WERI-Rb-1 (cell line): Measurements from ENCODE around the gene CDH4.

Experiments used
- DNase-seq: peaks from one replicate; pipeline ENCODE4 v3.0.0-alpha.2; 2020
- H3K27ac ChIP-seq: fragments of 250-450 bp; sonication (Bioruptor Pico); 2 replicates; pipeline ENCODE4 v1.5.1; 2020; ENCODE audit warnings: mild to moderate bottlenecking, moderate library complexity
- H3K27me3 ChIP-seq: fragments of 250-450 bp; sonication (Bioruptor Pico); 2 replicates; pipeline ENCODE4 v1.5.1; 2021; ENCODE audit warnings: mild to moderate bottlenecking, low read depth, moderate library complexity; ENCODE audit not compliant: insufficient read depth, severe bottlenecking
- H3K36me3 ChIP-seq: fragments of 250-450 bp; sonication (Bioruptor Pico); 2 replicates; pipeline ENCODE4 v1.5.1; 2020; ENCODE audit warnings: mild to moderate bottlenecking, moderate library complexity
- H3K4me3 ChIP-seq: 2 replicates; pipeline ENCODE4 v1.5.1; 2011; ENCODE audit warnings: low read depth, mild to moderate bottlenecking, control low read depth, low read length
- H3K9me3 ChIP-seq: fragments of 250-450 bp; sonication (Bioruptor Pico); 2 replicates; pipeline ENCODE4 v1.5.1; 2021; ENCODE audit warnings: mild to moderate bottlenecking, moderate library complexity; ENCODE audit not compliant: severe bottlenecking
- TF ChIP-seq, protein P1 (sequence below): IDR thresholded peaks from 2 replicates; pipeline ENCODE4 v1.5.1; 2011; ENCODE audit warnings: low read depth, mild to moderate bottlenecking, control low read depth, inconsistent platforms, low read length

CDH4 gene

GRCh38 chr20:61408951-61409740 is 157.1 kb downstream of the CDH4 start:
- Histone ChIP-seq H3K27ac (no peak overlapping the region), H3K27me3 (peaks cover 64% of the 10 kb centered on the region), H3K9me3 (no peaks in the 10 kb centered on the region), H3K4me3 (no peak overlapping the region), H3K36me3 (no peaks in the 10 kb centered on the region)
- DNase-seq = no peak
- TF ChIP-seq, protein P1, sequence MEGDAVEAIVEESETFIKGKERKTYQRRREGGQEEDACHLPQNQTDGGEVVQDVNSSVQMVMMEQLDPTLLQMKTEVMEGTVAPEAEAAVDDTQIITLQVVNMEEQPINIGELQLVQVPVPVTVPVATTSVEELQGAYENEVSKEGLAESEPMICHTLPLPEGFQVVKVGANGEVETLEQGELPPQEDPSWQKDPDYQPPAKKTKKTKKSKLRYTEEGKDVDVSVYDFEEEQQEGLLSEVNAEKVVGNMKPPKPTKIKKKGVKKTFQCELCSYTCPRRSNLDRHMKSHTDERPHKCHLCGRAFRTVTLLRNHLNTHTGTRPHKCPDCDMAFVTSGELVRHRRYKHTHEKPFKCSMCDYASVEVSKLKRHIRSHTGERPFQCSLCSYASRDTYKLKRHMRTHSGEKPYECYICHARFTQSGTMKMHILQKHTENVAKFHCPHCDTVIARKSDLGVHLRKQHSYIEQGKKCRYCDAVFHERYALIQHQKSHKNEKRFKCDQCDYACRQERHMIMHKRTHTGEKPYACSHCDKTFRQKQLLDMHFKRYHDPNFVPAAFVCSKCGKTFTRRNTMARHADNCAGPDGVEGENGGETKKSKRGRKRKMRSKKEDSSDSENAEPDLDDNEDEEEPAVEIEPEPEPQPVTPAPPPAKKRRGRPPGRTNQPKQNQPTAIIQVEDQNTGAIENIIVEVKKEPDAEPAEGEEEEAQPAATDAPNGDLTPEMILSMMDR = no peak

DNA sequence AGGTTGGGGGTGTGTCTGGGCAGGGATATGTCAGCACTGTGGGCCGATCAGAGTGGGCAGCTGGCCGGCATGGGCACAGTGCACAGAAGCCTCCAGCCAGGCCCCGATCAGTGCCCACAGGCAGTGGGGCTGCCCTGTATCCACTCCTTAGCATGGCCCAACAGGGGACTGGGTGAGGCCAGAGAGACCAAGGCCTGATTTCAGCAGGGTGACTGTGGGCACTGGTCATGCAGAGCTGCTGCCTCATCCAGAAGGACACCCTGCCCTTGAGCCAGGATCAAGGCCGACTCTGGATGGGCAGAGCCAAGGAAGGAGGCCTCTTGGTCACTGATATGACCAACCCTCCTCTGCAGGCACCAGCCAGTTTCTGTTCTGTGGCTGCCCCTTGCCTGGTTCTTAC is 159.7 kb downstream of the CDH4 start:
- H3K27me3 ChIP-seq = peaks cover 71% of the 10 kb centered on the region

GRCh38 chr20:61413752-61414151 is 161.7 kb downstream of the CDH4 start:
- Histone ChIP-seq H3K36me3 (no peaks in the 10 kb centered on the region), H3K9me3 (no peaks in the 10 kb centered on the region), H3K27me3 (peaks cover 83% of the 10 kb centered on the region), H3K27ac (no peak overlapping the region), H3K4me3 (no peak overlapping the region)
- TF ChIP-seq, protein P1 = no peak
- no peak for DNase-seq

More for the DNA sequence above, 159.7 kb downstream of the CDH4 start:
- Histone ChIP-seq H3K9me3 (no peaks in the 10 kb centered on the region), H3K36me3 (no peaks in the 10 kb centered on the region), H3K4me3 (no peak overlapping the region), H3K27ac (no peak overlapping the region)
- DNase-seq = no peak
- TF ChIP-seq, protein P1 = no peak

GRCh38 chr20:61414455-61414991 is 162.5 kb downstream of the CDH4 start:
- H3K4me3 ChIP-seq = no peak overlapping the region
- no peak for DNase-seq
- H3K36me3 ChIP-seq = no peaks in the 10 kb centered on the region
- no peak overlapping the region for H3K27ac ChIP-seq
- no peaks in the 10 kb centered on the region for H3K9me3 ChIP-seq
- TF ChIP-seq, protein P1 = no peak
- H3K27me3 ChIP-seq = peaks cover 84% of the 10 kb centered on the region

- Histone ChIP-seq H3K27me3 (peaks cover 94% of the 10 kb centered on the region), H3K36me3 (no peaks in the 10 kb centered on the region), H3K4me3 (no peak overlapping the region), H3K27ac (no peak overlapping the region), H3K9me3 (no peaks in the 10 kb centered on the region)
- no peak for DNase-seq
- TF ChIP-seq, protein P1 = no peak
Measured at GRCh38 chr20:61416546-61416945, 164.5 kb downstream of the CDH4 start.
